Measurements from ENCODE around the gene TOGARAM1.

The TOGARAM1 gene

DNA sequence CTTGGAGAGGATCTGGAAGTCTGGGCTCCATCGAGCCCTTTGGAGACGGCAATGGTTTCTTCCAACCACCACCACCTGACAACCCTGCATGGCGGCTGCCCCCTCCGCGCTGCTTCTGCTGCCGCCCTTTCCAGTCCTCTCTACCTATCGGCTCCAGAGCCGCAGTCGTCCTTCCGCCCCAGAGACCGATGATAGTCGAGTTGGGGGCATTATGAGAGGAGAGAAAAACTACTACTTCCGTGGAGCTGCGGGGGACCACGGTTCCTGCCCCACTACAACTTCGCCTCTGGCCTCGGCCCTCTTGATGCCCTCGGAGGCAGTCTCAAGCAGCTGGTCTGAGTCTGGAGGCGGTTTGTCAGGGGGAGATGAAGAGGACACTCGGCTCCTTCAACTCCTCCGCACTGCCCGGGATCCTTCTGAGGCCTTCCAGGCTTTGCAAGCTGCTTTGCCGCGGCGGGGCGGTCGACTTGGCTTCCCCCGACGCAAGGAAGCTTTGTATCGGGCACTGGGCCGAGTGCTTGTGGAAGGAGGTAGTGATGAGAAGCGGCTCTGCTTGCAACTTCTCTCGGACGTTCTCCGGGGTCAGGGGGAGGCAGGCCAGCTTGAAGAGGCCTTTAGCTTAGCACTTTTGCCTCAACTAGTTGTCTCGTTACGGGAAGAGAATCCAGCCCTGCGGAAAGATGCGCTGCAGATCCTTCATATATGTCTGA is 499 bp downstream of the TOGARAM1 start:
- peak; percentile 51 for DNase-seq (ENCODE audit: low spot score)

DNA sequence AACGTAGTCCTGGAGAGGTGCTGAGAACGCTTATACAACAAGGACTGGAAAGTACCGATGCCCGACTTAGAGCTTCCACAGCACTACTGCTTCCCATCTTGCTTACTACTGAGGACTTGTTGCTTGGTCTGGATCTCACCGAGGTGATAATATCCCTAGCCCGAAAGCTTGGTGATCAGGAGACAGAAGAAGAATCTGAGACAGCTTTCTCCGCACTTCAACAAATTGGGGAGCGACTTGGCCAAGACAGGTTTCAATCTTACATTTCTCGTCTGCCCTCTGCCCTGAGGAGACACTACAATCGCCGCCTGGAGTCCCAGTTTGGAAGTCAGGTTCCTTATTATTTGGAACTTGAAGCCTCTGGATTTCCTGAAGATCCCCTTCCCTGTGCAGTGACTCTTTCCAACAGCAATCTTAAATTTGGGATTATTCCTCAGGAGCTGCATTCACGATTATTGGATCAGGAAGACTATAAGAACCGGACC is 1.1 kb downstream of the TOGARAM1 start:
- DNase-seq (ENCODE audit: low spot score): no peak

DNA sequence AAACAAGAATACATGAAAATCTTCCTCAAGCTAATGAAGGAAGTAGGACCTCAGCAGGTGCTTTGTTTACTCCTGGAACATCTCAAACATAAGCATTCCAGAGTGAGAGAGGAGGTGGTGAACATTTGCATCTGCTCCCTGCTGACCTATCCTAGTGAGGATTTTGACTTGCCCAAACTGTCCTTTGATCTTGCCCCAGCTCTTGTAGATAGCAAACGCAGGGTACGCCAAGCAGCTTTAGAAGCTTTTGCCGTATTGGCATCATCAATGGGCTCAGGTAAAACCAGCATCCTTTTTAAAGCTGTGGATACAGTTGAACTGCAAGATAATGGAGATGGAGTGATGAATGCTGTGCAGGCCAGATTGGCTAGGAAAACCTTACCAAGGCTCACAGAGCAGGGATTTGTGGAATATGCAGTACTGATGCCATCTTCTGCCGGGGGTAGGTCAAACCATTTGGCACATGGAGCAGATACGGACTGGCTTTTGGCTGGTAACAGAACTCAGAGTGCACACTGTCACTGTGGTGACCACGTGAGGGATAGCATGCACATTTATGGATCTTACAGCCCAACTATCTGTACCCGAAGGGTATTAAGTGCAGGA is 1.9 kb downstream of the TOGARAM1 start:
- peak; percentile 19 for DNase-seq (ENCODE audit: low spot score)

DNA sequence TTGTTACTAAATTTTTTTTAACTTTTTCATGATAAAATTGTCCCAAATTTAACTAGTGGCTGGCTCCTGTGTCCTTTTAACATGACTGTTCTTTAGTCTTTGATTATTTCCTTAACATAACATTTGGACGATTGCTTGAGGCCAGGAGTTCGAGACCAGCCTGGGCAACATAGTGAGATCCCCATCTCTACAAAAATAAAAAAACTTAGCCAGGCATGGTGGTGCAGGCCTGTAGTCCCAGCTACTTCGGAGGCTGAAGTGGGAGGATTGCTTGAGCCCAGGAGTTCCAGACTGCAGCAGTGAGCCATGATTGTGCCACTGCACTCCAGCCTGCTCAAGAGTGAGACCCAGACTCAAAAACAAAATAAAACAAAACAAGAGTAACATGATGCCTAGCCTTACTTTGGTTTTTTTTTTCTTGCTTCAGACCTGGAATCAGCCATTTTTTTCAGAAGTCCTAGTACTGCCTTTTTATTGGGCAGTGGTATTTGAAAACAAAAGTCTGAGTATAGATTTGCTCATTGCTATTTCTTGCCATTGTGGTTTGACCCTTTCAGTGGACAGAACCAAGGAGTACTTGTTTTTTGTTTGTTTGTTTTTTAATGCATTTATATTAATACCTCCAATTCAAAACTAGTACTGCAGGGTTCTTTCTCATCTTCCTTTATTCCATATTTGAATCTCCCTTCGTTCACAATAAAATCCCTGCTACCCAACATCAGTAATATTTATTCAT is 4.8 kb downstream of the TOGARAM1 start:
- no peak for DNase-seq (ENCODE audit: low spot score)

DNA sequence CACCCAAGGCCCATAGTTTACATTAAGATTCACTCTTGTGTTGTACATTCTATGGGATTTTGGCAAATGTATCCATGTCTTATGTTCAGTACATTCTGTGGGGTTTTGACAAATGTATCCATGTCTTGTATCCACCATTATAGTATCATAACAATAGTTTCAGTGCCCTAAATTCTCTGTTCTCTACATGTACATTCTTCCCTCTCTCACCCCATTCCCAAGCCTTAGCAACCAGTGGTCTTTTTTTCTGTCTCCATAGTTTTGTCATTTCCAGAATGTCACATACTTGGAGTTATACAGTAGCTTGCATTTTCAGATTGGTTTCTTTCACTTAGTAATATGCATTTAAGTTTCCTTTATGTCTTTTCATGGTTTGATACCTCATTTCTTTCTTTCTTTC is 6.7 kb downstream of the TOGARAM1 start:
- no peak for DNase-seq (ENCODE audit: low spot score)

DNA sequence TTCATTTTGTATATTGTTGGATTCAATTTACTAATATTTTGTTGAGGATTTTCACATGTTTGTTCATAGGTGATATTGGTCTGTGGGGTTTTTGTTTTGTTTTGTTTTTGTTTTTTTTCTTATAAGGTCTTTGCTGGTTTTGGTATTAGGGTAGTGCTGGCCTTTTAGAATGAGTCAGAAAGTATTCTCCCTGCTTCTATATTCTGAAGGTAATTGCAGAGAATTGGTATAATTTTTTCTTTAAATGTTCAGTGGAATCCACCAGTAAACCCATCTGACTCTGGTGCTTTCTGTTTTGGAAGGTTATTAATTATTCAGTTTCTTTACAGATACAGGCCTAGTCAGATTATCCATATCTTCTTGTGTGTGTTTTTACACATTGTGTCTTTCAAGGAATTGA is 8.9 kb downstream of the TOGARAM1 start:
- DNase-seq (ENCODE audit: low spot score): no peak

DNA sequence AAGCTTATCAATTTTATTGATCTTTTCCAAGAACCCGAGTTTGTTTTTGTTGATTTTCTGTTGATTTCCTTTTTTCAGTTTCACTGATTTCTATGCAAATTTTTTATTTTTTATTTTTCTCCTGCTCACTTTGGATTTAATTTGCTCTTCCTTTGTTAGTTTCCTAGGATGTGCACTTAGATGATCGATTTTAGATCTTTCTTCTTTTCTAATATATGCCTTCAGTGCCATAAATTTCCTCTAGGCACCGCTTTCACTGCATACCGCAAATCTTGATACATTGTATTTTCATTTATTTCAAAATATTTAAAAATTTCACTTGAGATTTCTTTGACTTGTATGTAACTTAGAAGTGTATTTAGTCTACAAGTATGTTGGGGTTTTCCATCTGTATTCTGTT is 9.5 kb downstream of the TOGARAM1 start:
- no peak for DNase-seq (ENCODE audit: low spot score)

DNA sequence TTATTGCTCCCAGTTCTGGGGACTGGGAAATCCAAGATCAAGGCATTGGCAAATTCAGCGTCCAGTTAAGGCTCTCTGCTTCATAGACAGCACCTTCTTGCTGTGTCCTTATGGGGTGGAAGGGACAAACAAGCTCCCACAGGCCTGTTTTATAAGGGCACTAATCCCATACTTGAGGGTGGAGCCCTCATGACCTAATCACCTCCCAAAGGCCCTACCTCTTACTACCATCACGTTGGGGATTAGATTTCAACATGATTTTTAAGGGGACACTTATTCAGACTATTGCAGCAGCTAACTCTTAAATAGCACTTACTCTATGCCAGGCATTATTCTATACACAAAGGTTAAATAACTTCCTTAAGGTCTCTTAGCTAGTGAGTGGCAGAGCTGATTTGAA is 17.3 kb downstream of the TOGARAM1 start:
- no peak for DNase-seq (ENCODE audit: low spot score)

DNA sequence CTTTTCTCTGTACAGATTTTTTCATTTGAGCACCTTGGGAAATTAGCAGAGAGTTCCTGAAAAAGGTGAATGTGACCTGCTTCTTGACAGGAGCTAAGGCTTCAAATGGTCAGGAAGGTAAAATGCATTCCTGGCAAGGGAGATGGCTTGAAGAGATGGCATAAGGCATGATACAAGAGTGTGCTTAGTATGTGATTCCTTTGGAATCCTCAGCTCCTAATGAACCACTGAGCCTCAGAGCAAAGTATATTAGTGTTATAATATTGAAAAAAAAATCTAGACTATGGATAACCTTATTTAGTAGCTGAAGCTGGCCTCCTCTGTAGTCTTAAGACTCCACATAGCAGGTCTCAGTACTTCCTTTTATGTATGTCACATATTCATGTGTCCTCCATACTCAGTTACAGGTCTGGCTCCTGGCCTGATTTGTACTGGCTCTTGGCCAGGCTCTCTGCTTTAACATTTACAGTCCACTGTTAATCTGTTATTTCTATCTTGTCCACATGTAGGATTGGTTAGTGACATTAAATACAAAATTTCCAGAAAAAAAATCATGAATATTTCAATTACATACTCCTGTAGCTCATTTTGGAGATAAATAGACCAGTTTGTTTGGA is 17.9 kb downstream of the TOGARAM1 start:
- no peak for DNase-seq (ENCODE audit: low spot score)

DNA sequence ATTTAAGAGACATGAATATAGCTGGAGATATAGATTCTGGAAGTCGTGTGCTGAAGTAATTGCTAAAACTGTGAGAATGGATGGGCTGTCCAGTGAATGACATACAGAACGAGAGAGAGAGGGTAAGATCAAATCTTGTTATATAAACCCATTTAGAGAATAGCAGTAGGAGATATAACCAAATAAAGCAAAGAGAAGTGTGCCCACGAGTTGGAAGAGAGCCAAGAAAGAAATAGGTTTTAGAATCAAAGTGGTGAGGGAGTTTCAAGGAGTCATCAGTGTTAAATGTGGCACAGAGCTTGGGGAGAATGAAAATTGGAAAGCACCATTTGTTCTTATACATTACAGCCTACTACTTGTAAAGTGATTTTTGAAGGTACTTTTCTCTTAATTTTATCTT is 19.2 kb downstream of the TOGARAM1 start:
- DNase-seq (ENCODE audit: low spot score): no peak

DNA sequence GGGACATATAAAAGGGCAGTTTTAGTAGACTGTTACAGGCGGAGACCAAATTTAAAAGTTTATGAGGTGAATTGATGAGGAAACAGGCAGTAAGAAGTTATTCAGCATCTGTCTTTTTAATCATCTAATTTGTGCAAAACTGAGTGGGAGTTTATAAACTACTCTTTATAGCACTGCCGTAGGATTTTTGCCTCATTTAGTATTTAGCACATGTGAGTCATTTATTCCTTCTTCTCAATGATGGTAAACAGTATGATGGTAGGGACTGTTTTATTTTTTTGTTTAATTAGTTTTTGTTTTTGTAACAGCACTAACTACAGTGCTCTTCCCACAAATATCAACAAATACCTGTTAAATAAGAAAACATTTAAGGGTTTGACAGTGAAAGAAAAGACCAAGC is 20.6 kb downstream of the TOGARAM1 start:
- DNase-seq (ENCODE audit: low spot score): no peak

DNA sequence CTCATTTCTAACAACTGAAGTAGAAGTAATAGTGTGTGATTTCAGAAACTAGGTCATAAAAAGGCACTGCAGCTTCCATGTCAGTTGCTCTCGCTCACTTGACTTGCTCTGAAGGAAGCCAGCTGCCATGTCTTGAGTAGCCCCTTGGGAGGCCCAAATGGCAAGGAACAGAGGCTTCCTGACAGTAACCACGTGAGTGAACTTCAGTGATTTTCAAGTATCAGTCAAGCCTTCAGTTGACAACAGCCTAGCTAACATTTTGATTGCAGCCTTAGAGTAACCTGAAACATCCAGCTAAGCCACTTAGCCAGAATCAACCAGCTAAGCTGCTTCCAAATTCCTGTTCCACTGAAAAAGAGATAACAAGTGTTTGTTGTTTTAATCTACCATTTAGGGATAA is 26.7 kb downstream of the TOGARAM1 start:
- DNase-seq (ENCODE audit: low spot score): no peak

DNA sequence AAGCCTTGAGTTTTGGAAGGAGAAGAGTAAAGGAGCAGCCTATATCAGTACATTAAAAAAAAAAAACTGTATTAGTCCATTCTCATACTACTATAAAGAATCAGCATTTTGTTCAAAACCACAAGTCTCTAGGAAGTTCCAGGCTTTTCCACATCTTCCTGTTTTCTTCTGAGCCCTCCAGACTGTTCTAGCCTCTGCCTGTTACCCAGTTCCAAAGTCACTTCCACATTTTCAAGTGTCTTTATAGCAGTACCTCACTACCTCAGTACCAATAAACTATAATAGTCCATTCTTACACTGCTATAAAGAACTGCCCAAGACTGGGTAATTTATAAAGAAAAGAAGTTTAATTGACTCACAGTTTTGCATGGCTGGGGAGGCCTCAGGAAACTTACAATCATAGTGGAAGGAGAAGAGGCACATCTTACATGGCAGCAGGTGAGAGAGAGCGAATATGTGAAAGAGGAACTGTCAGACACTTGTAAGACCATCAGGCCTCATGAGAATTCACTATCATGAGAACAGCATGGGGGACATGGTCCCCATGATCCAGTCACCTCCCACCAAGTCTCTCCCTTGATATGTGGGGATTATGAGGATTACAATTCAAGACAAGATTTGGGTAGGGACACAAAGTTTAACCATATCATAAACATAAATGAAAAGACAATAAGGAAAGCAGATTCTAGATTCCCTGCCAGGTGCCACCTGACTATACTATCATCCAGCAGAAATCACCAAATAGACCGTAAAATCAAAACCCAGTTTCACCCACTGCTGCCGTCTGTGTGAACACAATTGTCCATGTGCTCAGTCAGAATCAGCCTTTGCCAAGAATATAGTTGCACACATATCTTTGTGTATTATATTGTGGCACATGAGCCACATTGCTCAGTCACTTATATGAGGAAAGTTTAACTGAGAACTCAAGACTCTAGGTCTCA is 27.8 kb downstream of the TOGARAM1 start:
- DNase-seq (ENCODE audit: low spot score): no peak

DNA sequence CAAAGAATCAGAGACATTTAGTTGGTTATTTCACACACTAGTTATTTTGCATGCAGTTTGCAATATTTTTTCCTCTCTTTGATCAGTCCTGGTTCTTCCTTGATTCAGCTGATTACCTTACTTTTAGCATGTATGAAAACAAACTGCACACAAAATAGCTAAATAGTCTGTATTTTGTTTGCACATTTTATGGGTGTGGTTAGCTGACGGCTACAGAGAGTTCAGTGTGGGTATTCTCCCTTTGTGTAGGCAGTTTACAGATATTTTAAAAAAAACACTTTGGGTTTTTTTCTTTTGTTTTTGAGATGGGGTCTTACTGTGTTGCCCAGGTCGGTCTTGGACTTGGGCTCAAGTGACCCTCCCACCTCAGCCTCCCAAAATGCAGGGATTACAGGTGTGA is 28.5 kb downstream of the TOGARAM1 start:
- no peak for DNase-seq (ENCODE audit: low spot score)

DNA sequence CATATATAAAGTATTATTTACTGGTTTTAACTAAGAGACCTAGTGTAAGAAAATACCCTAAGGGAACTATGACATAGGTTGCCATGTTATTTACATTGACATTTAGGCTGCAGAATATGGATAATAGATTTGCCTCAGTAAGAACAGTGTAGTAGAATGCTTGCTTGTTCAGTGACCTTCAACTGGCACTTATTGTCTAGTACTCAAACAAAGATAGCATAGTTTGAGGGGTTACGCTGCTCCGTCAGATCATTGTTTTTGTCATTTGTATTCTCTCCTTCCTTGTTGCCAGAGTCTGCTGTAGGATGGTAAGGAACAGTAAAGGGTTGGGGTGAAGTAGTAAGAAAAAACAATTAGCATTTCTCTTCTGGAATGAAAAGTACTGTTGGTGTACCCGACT is 33.2 kb downstream of the TOGARAM1 start:
- DNase-seq (ENCODE audit: low spot score): no peak

DNA sequence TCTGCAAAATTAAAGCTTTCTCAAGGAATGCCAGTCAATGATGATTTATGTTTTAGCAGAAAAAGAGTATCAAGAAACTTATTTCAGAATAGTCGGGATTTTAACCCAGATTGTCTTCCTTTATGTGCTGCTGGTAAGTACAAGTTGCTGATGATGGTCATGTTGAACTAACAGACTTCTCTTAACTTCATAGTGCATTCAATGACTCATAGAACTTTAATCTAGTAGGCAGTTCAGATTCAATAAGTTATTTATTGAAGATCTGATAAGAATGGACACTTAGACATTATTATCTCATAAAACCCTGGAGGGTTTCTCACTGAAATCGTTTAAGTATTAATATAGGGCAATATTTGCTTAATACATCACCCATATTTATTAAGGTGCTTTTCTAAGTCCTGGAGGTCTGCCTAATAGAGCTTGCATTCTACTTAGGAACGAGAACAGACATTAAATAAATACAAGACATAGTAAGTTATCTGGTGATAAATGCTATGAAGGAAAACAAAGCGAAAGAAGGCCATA is 33.8 kb downstream of the TOGARAM1 start:
- no peak for DNase-seq (ENCODE audit: low spot score)

DNA sequence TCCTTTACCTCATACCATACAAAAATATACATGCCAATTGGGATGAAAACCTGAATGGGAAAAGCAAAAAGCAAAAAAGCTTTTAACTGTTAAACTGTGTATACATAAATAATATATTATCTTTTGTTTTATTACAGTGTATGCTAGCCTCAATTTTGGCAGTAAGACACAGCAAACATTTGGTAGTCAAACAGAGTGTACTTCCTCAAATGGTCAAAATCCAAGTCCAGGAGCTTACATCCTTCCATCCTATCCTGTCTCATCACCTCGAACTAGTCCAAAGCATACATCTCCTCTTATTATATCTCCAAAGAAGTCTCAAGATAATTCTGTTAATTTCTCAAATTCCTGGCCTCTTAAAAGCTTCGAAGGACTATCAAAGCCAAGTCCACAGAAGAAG is 41.9 kb downstream of the TOGARAM1 start:
- DNase-seq (ENCODE audit: low spot score): no peak

DNA sequence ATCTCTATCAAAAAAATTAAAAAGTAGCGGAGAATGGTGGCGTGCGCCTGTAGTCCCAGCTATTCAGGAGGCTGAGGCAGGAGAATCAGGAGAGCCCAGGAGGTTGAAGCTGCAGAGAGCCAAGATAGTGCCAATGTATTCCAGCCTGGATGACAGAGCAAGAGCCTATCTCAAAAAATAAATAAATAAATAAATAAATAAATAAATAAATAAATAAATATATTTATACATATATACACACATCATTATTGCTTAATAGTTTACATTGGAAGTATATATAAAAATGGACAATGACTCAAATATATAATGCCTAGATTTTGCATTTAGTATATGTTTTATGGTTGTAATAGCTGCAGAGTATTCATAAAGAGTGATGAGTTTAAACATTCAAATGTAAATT is 53.1 kb downstream of the TOGARAM1 start:
- DNase-seq (ENCODE audit: low spot score): no peak

DNA sequence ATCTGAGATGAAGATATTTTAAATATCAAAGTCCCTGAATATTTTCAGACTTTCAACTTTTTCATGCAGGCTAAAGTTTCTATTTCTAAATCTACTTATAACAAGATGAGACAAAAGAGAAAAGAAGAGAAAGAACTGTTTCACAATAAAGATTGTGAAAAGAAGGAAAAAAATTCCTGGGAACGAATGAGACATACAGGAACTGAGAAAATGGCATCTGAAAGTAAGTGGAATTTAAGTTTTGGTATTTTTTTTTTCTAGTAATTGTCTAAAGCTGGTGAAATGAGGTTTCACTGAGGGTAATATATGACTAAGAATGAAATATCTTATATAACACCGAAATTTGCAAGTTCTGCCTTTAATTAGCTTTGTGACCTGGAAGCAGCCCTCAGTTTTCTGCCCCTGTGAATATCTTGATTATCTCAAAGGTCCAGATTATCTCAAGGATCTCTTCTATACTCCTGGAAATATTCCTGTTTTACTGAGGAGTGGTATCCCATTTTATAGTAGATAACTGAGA is 66.2 kb downstream of the TOGARAM1 start:
- DNase-seq (ENCODE audit: low spot score): no peak

DNA sequence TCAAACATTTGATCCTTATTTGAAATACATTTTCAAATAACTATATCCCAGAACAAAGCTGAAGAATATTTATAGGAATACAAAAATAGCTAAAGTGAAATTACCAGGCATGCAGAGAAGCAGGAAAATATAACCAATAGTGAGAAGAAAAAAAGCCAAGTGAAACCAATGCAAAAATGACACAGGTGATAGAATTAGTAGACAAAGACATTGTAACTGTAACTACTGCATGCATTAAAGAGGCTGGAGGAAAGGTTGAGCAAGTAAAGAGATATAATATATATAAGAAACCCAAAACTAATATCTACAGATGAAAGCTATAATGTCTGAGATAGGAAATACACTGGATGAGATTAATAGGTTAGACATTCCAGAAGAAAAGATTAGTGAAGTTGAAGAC is 72.7 kb downstream of the TOGARAM1 start:
- no peak for DNase-seq (ENCODE audit: low spot score)

DNA sequence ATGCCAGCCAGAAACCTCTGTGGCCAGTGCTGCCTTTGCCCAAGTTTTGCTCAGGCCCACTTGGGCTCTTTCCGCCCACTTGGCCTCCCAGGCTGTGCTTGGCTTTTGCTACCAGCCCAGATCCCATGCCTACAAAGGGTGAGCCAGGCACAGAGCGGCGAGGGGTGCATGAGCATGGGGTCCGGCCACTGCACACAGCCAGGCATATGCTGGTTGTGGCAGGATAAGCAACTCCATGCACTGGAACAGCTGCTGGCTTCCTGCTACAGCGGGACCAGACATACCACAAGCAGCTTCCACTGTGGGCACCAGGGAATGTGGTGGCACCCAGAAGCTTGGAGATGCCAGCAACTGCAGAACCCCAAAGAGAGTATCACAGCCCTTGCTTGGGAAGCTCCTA is 76.3 kb downstream of the TOGARAM1 start:
- DNase-seq (ENCODE audit: low spot score): no peak

Data from AG20443 (cell line).